Measurements from ENCODE around the gene RELB.

GRCh38 chr19:45032421-45032820, 31.2 kb downstream of the RELB start:
- no peak for TF ChIP-seq CTCF (conservative IDR thresholded peaks at IDR 0.05; ENCODE audit: low read depth, low read length)
- no peak for TF ChIP-seq EZH2 (IDR thresholded peaks at IDR 0.05; ENCODE audit: low read length, unreplicated experiment)
- no peak for TF ChIP-seq EZH2phosphoT487 (IDR thresholded peaks at IDR 0.05; ENCODE audit: borderline replicate concordance, low read length)
